Measurements from ENCODE around the gene TOMM20. TPM values are rescaled to one million over a fixed set of nuclear protein-coding genes. Genes with fewer than 3 reads are reported as not detected.

The TOMM20 gene
- total RNA-seq, 1 experiment from 2014 or later = 184 TPM

GRCh38 chr1:235088430-235088829 lies 40.2 kb downstream of the TOMM20 start:
- Histone ChIP-seq H4K20me1 (ENCODE audit: insufficient read depth) (no peaks in the 10 kb centered on the region), H3K27me3 (ENCODE audit: insufficient read depth, low read length) (no peaks in the 10 kb centered on the region), H3K79me2 (ENCODE audit: insufficient read depth, low read length) (no peaks in the 10 kb centered on the region), H3K4me3 (replicated peaks in 1 of 2; ENCODE audit: low read depth in 1 of 2, low read length in 2 of 2) (no peak overlapping the region), H3K4me1 (ENCODE audit: control insufficient read depth in 1 of 2, insufficient read depth in 2 of 2, low read length in 2 of 2) (peaks cover 3 to 8% of the 10 kb centered on the region in 2 experiments; a peak in 3 of 4 replicates), H3K36me3 (ENCODE audit: control insufficient read depth in 1 of 2, insufficient read depth in 2 of 2, low read length in 2 of 2) (no peaks in the 10 kb centered on the region), H2AFZ (ENCODE audit: low read depth, low read length, poor library complexity, severe bottlenecking) (no peak overlapping the region), H3K4me2 (ENCODE audit: low read length) (no peak overlapping the region), H3K9me3 (ENCODE audit: control insufficient read depth in 1 of 2, insufficient read depth in 1 of 2, low read depth in 1 of 2, low read length in 2 of 2) (no peaks in the 10 kb centered on the region), H3K27ac (ENCODE audit: low read depth, low read length) (no peak overlapping the region), H3K9me2 (ENCODE audit: insufficient read depth) (no peaks in the 10 kb centered on the region), H3K9ac (ENCODE audit: low read length) (no peak overlapping the region)
- no TSS peak for BruUV-seq (replicated peaks)
- DNase-seq (ENCODE audit: low read depth, low spot score) (no peak), ATAC-seq (no peak)
- ChIA-PET CTCF (no interaction called here), RAD21 (ENCODE audit: low non-redundant PET in 1 of 2, low total read pairs in 2 of 2, uncharacterized antibody in 2 of 2, unreplicated experiment in 2 of 2) (no interaction called here), POLR2A (no interaction called here)
- TF ChIP-seq TCF7L2 (IDR thresholded peaks at IDR 0.05; ENCODE audit: borderline replicate concordance, extremely low read depth, insufficient read depth, insufficient read length) (no peak), ZFX (IDR thresholded peaks at IDR 0.05) (no peak), EZH2 (IDR thresholded peaks at IDR 0.05) (no peak), SP1 (IDR thresholded peaks at IDR 0.05; ENCODE audit: low read depth) (no peak), CTCF (IDR thresholded peaks at IDR 0.05 in 2 of 3, conservative IDR thresholded peaks at IDR 0.05 in 1 of 3; ENCODE audit: borderline replicate concordance in 1 of 3, insufficient read depth in 1 of 3, low read depth in 2 of 3, low read length in 2 of 3) (no peak), ZNF274 (IDR thresholded peaks at IDR 0.05; ENCODE audit: low read depth, low read length) (no peak), YY1 (IDR thresholded peaks at IDR 0.05; ENCODE audit: extremely low read depth, insufficient replicate concordance, low read depth, low read length) (no peak), JUND (IDR thresholded peaks at IDR 0.05) (no peak), REST (IDR thresholded peaks at IDR 0.05; ENCODE audit: low read depth) (no peak), CEBPB (IDR thresholded peaks at IDR 0.05; ENCODE audit: low read depth) (no peak), EZH2phosphoT487 (IDR thresholded peaks at IDR 0.05; ENCODE audit: borderline replicate concordance) (no peak), SIN3A (IDR thresholded peaks at IDR 0.05; ENCODE audit: low read depth) (no peak), RAD21 (IDR thresholded peaks at IDR 0.05; ENCODE audit: low read depth) (no peak), SRF (IDR thresholded peaks at IDR 0.05; ENCODE audit: low read depth) (no peak), ELF1 (IDR thresholded peaks at IDR 0.05; ENCODE audit: borderline replicate concordance, low read depth) (no peak), POLR2A (IDR thresholded peaks at IDR 0.05; ENCODE audit: borderline replicate concordance, extremely low read depth, insufficient read depth, insufficient read length) (no peak)
- intact Hi-C loops (cut with micrococcal nuclease) = loop anchor here (10.0 kb wide), 1 partner anchor 974 kb away; no protein-coding TSS in a partner anchor
